Type B pancreatic cell (in vitro differentiated cells): Measurements from ENCODE around the gene TRMT11. TPM values are rescaled to one million over a fixed set of nuclear protein-coding genes. Genes with fewer than 3 reads are reported as not detected.
"Not testable (repeated sequence)": the region's sequence is repeated elsewhere in the genome, so short reads cannot be mapped to it uniquely, and the experiment has no call there.

ENCODE experiments used
- DNase-seq: peaks from one replicate; pipeline ENCODE4 v3.0.0; 2021; ENCODE audit warnings: mixed read lengths; ENCODE audit not compliant: unreplicated experiment; ENCODE audit errors: extremely low spot score
- H3K27ac Mint-ChIP-seq: 2 replicates; pipeline ENCODE4 v1.8.0; 2021; ENCODE audit warnings: mild to moderate bottlenecking, mixed read lengths
- H3K27me3 Mint-ChIP-seq: 2 replicates; pipeline ENCODE4 v1.8.0; 2021; ENCODE audit warnings: mixed read lengths
- H3K36me3 Mint-ChIP-seq: 2 replicates; pipeline ENCODE4 v1.8.0; 2021; ENCODE audit warnings: mixed read lengths
- H3K4me1 Mint-ChIP-seq: one replicate; pipeline ENCODE4 v1.8.0; 2021; ENCODE audit warnings: mixed read lengths; ENCODE audit not compliant: unreplicated experiment
- H3K4me3 Mint-ChIP-seq: 2 replicates; pipeline ENCODE4 v1.8.0; 2021; ENCODE audit warnings: mild to moderate bottlenecking, mixed read lengths
- H3K9me3 Mint-ChIP-seq: 2 replicates; pipeline ENCODE4 v1.8.0; 2021; ENCODE audit warnings: mixed read lengths
- total RNA-seq: library from RNA; stranded (reverse); gene quantifications from 2 replicates; pipeline ENCODE4 v1.2.1, GENCODE V29; 2021; ENCODE audit warnings: low replicate concordance
- TF ChIP-seq, protein P1 (sequence below): fragments of 200-600 bp; sonication (generic); conservative IDR thresholded peaks from 2 replicates; pipeline ENCODE4 v1.5.0; 2021; ENCODE audit warnings: antibody characterized with exemption, mild to moderate bottlenecking

The TRMT11 gene
- total RNA-seq, 1 donor from 2014 or later, result 22.3 TPM

GRCh38 chr6:126056355-126057004, 70.1 kb downstream of the TRMT11 start:
- Mint-ChIP-seq H3K27ac (no peak overlapping the region), H3K27me3 (no peaks in the 10 kb centered on the region), H3K4me3 (no peak overlapping the region), H3K9me3 (no peaks in the 10 kb centered on the region), H3K4me1 (peaks cover 3% of the 10 kb centered on the region), H3K36me3 (peaks cover 36% of the 10 kb centered on the region)
- TF ChIP-seq, protein P1, sequence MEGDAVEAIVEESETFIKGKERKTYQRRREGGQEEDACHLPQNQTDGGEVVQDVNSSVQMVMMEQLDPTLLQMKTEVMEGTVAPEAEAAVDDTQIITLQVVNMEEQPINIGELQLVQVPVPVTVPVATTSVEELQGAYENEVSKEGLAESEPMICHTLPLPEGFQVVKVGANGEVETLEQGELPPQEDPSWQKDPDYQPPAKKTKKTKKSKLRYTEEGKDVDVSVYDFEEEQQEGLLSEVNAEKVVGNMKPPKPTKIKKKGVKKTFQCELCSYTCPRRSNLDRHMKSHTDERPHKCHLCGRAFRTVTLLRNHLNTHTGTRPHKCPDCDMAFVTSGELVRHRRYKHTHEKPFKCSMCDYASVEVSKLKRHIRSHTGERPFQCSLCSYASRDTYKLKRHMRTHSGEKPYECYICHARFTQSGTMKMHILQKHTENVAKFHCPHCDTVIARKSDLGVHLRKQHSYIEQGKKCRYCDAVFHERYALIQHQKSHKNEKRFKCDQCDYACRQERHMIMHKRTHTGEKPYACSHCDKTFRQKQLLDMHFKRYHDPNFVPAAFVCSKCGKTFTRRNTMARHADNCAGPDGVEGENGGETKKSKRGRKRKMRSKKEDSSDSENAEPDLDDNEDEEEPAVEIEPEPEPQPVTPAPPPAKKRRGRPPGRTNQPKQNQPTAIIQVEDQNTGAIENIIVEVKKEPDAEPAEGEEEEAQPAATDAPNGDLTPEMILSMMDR, result no peak
- DNase-seq, result no peak

GRCh38 chr6:126058085-126058484, 71.7 kb downstream of the TRMT11 start:
- H3K27ac Mint-ChIP-seq, H3K9me3 Mint-ChIP-seq, H3K4me1 Mint-ChIP-seq, H3K27me3 Mint-ChIP-seq, DNase-seq, H3K4me3 Mint-ChIP-seq: not testable (repeated sequence)
- peaks cover 34% of the 10 kb centered on the region for H3K36me3 Mint-ChIP-seq

GRCh38 chr6:126060400-126060799, 74.1 kb downstream of the TRMT11 start:
- Mint-ChIP-seq H3K36me3 (peaks cover 27% of the 10 kb centered on the region), H3K4me1 (peaks cover 18% of the 10 kb centered on the region), H3K27ac (no peak overlapping the region), H3K4me3 (no peak overlapping the region), H3K9me3 (no peaks in the 10 kb centered on the region), H3K27me3 (no peaks in the 10 kb centered on the region)
- DNase-seq, result no peak
- TF ChIP-seq, protein P1, result no peak

DNA sequence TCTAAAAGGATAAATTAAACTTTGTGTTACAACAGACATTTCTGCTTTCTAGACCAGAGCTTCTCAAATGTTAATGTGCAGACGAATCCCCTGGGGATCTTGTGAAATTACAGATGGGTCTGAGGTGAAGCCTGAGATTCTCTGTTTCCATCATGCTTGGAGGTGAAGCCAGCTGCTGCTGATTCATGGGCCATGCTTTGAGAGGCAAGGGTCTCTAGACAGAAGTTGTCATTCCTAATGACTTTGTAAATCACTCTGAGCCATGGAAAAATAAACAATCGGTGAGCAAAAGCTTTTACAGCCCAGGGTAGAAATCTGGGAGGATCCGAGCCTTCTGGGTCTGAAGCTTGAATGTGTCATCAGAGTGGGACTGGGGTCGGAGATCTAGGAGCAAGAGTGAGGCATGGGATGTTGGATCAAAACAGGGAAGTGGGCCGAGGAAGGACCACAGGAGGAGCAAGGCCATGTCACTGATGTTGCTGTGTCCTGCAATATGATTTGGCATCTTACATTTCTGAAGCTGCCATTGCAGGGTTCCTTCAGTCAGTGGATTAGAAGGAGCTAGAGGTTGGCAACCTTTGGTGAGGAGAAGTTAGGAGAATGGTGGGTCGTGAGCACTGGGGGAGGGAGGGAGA, 77.3 kb downstream of the TRMT11 start:
- Mint-ChIP-seq H3K36me3 (peaks cover 34% of the 10 kb centered on the region), H3K4me3 (peak overlapping the region; percentile 0), H3K4me1 (peaks cover 18% of the 10 kb centered on the region), H3K27me3 (no peaks in the 10 kb centered on the region), H3K9me3 (peaks cover 7% of the 10 kb centered on the region), H3K27ac (no peak overlapping the region)
- no peak for DNase-seq
- TF ChIP-seq, protein P1, result no peak

GRCh38 chr6:126064257-126064747, 78.0 kb downstream of the TRMT11 start:
- TF ChIP-seq, protein P1, result no peak
- Mint-ChIP-seq H3K4me1 (peaks cover 18% of the 10 kb centered on the region), H3K27ac (no peak overlapping the region), H3K36me3 (peaks cover 31% of the 10 kb centered on the region), H3K27me3 (no peaks in the 10 kb centered on the region), H3K4me3 (no peak overlapping the region), H3K9me3 (peaks cover 7% of the 10 kb centered on the region)
- DNase-seq, result no peak

DNA sequence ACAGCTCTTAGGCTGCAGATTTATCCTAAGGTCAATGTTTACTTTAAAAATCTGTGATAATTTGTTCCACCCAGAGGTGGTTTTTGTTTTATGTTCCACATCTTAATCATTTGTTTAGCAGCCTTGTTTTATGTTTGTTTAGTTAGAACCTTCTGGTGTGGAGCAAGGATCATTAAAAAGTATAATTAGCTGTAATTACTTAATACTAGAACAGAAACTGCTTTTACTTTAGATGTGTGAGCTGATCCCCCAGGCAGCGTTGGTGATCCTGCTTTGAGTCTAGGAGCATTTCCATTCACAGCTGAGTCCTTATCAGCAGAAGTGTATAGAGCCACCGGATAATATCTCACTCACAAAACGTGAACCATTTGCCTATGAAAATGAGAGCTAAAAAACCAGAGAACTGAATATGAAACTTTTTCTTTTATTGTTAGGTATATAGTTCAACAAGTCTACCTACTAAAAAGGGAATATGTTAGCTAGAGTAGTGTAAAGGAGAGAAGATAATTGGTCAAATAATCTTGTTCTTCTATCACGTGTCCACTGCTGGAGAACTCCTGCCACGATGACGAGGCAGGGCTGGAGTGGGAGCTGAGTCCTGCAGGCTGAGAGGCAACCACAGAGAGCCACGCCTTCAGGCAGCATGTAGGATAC, 78.5 kb downstream of the TRMT11 start:
- peaks cover 18% of the 10 kb centered on the region for H3K4me1 Mint-ChIP-seq
- H3K27ac Mint-ChIP-seq, result no peak overlapping the region
- DNase-seq, result no peak
- TF ChIP-seq, protein P1, result no peak
- peaks cover 7% of the 10 kb centered on the region for H3K9me3 Mint-ChIP-seq
- H3K4me3 Mint-ChIP-seq, result no peak overlapping the region
- peaks cover 25% of the 10 kb centered on the region for H3K36me3 Mint-ChIP-seq
- no peaks in the 10 kb centered on the region for H3K27me3 Mint-ChIP-seq
